ENCODE data around the gene CDH11.

Gene CDH11

DNA sequence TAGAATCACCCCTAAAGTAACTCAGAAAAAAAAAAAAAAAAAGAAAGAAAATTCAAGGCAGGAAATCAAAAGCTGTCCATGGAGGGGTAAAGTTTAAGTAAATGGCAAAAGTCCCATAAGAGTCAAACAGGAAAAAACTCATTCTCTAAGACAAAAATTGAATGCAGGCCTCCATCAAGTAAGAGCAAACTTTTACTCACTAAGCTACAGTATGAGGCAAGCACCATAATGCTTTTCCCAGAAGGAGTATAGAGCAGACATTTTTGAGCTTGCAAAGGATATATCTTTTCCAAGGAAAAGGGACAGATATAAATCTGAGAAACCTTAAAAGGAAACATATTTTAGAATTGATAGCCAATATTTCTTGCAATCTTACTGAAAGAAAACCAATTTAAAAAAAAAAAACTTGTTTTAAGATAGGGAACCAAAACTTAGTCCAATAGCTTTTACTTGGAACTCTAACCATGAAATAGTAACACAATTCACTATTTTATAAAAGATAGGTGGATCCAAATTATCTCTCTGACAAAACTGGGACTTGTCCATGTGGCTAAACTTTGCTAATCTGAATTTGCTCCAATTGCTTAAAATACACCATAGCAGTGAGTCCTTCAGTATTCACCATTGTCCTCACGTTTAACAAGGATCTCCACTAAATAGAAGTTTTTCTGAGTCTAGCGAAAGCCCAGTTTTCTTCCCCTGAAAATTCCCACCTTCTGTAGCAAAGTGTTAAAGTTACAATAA lies 99.8 kb downstream of the CDH11 start:
- no peak for DNase-seq

DNA sequence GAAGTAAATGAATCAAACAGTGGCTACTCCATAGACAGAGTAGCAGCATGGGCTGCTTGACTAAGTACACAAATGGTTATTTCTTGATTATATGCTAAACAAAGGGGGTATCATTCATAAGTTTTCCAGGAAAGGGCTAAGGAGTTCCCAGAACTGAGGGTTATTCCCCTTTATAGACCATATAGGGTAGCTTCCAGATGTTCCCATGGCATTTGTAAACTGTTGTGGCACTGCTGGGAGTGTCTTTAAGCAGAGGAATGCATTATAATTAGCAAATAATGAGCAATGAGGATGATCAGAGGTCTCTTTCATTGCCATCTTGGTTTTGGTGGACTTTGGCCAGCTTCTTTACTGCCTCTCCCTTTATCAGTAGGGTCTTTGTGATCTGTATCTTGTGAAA lies 105.1 kb downstream of the CDH11 start:
- DNase-seq: no peak

DNA sequence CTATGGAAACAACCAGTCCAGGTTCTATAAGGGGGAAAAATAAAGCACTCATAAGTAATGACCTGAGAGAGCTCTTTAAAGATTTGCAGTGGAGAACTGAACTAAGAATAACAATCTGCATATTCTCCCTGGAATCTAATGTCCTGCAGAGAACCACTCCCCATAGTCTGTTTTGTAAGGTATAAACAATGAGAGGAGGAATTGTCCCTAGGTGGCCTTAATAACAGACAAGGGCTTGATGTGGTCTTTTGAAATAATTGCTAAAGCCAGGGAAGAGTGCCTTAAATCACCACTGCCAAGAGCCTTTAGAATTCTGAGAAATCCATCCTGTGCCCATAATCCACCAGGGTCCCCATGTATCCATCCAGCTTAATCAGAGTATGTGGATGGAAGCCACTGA lies 106.3 kb downstream of the CDH11 start:
- no peak for DNase-seq

DNA sequence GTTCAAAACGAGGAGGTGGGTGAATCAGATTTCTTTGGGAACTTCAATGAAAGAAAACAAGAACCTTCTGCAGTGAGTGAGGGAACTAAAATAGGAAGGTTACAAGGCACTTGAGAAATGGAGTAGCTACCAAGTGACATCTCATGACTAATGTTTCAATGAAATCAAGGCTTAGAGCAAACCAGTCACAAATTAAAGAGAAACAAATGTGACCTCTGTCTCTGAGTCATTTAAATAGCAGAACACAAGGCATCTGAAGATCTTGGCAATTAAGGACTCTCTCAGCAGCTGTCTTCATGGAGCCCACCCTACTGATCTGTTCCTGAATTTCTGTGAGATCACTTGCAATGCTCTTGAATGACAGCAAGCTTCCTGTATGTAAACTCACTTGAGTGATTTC lies 109.5 kb downstream of the CDH11 start:
- no peak for DNase-seq

DNA sequence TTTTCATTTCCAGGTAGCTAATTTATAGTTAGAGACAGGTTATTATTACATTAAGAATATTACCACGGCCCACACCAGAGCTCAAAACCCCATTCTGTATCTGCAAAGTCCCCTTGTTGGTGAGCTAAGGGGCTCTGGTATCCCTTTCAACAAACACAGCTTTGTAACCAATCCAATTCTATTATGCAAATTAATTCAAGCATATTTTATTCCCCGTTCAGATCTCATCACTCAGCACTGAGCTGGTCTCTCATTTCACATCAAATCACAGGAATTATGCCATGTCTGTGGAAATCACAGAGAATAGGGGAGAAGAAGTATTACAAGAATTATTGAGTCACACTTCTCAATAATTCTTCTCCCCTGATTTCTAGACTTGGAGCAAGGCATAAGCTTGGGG lies 111.7 kb downstream of the CDH11 start:
- no peak for DNase-seq

DNA sequence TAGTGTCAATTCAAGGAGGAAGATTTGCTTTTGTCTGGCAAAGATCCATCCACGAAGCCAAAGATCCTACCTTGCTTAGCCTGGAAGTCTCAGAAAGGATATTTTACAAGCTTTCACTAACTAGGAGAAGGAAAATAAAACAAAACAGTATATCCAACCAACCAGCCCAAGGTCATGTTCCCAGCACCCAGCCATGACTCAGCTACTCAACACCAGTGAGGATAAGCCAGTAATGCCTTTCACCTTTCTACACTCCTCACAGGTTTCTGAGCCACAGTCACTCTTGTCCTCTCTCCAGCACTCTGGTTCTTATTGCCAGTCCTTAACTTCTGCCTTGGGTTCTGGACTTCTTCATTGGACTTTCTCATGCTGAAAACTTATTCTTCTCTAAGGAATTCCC lies 116.2 kb downstream of the CDH11 start:
- no peak for DNase-seq

DNA sequence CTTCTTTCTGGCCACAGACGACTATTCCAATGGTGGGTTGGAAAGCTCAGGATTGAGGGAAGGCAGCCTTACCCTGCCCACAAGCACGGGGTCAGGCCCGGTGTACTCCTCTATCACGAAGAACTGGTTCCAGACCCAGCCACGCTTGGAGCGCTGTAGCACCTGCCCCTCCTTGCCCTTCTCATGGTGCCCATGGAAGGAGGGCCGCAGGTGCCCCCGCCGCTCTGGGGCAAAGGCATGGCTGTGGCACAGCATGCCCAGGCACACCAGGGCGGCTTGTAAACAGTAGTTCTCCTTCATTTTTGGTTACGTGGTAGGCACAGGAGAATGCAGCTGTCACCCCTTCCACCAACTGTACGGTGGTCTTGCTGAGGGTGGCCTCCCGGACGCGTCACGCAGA lies 117.3 kb downstream of the CDH11 start:
- no peak for DNase-seq

DNA sequence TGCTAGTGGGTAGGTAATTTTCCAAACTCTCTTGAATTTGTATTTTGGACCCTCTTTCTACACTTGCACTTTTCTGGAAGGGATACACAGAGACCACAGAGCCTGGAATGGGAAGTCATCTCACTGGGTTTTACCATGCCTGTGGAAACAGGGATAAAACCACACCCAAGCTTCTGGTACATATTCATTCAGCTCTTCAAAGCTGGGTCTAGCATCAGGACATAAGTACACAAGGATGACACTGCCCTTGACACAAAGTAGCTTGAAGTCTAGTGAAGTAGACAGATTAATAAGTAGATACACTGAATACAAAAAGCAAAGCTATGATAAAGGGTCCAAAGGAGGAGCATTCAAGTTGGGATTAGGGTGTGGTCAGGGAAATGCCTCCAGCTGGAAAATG lies 118.2 kb downstream of the CDH11 start:
- DNase-seq: no peak

DNA sequence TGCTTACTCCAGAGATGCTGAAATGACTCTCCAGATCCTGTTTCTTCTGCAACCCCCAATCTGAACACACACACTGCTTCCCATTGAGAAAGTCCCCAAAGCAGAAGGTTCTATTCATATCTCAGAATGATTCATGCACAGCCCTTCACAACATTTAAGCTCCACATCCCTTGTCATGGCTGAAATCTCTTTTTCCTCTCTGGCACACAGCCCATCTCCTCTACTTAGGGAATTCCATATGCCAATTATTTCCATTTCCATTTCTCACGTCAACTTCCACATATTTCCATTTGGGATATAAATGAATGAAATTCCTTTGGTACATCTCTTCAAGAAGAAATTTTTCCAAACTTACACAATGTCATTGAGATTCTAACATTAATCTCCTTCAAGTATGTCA lies 119.6 kb downstream of the CDH11 start:
- no peak for DNase-seq

DNA sequence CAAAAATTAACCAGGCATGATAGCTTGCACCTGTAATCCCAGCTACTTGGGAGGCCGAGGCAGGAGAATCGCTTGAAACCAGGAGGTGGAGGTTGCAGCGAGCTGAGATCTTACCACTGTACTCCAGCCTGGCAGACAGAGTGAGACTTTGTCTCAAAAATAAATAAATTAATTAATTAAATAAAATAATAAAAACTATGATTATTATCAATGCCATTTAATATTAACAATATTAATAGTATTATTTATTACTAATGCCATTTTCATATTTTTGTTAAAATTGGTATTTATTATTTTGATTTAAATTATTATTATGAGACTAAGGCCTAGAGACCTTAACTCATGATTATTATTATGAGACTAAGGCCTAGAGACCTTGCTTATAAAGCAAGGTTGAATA lies 121.2 kb downstream of the CDH11 start:
- DNase-seq: no peak

DNA sequence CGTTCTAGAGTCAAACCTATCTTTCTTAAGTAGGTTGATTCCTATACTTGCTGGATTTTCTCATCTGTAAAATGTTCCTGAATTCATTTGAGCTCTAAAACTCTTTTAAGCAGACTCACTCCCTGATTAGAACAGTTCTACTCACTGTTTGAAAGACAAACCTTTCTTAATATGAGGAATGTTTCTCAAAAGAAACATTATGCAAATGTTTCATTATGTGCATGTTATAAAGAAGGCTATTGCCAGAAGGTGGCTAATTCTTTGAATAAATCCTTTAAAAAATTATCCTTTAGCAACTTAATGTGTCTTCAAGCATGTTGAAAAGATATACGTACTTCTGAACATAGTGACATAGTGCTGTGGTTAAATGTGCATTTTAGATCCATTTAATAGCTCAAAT lies 124.1 kb downstream of the CDH11 start:
- DNase-seq: no peak

DNA sequence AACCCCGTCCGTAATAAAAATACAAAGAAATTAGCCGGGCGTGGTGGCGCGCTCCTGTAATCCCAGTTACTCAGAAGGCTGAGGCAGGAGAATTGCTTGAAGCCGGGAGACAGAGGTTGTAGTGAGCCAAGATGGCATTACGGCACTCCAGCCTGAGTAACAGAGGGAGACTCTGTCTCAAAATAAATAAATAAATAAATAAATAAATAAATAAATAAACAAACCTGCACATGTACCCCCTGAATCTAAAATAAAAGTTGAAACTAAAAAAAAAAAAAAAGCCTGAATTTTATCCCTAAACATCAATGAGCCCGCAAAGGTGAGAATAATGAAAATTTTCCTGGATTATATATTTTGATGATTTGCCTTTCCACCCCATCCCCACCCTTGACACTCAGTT lies 124.7 kb downstream of the CDH11 start:
- DNase-seq: no peak

DNA sequence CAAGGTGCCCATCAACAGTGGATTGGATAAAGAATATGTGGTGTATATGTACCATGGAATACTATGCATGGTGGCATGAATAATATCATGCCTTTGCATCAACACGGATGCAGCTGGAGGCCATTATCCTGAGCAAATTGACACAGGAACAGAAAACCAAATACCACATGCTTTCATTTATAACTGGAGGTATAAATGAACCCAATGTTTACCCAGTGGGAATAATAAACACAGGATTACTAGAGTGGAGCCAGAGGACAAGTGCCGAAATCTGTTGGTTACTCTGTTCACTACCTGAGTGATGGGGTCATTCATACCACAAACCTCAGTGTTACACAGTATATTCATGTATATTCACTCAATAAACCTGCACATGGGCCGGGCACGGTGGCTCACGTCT lies 125.2 kb downstream of the CDH11 start:
- peak; percentile 6 for DNase-seq

DNA sequence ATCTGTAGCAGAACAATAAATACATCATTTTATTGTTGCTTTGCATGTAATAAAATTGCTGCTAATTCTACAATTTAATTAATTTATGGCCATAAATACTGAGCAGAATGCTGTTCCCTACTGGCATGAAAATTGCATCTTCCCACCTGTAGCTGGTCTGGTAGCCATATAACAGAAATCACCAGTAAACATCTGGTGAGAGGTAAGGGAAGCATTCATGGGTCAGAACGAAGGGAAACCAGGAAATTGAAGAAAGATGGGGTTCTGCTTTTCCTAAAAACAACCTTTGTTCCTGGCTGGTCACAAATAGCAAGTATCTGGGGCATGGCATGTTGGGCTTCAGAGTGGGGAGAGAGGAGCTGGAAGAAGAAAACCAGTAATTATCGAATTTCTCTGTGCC lies 128.4 kb downstream of the CDH11 start:
- no peak for DNase-seq

DNA sequence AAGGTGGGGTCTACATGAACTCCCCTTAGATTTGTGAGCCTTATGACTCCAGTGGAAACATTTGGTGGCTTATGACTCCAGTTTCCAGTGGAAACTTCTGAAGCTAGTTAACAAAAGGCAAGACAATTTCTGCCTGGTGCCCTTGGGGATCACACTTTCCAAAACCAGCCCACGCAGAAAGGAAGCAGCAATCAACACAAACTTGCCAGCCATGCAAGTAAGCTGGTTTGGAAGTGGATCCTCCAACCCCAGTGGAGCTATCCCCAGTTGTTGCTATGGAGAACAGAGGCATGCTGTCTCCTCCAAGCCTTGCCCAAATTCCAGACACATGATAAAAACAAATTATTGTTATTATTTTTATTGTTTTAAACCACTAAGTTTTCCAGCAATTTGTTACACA lies 130.9 kb downstream of the CDH11 start:
- DNase-seq: no peak

DNA sequence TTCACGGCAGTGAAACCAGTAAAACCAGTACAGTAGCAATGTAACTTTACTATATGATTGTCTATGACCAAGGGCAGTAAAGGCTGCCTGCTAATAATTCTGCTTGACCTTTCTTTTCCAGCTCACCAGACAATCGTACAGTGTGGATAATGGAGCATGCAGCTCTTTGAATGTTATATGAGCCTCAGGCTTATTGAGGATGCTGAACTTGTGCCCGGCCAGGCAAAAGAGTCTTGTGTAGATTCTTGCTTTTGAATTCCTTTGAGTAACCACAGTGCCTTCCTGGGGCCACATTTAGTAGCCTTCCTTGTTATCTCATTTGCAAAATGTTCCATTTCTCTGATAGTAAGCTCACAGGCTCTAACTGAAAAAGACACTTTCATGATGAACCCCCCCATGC lies 131.8 kb downstream of the CDH11 start:
- no peak for DNase-seq

DNA sequence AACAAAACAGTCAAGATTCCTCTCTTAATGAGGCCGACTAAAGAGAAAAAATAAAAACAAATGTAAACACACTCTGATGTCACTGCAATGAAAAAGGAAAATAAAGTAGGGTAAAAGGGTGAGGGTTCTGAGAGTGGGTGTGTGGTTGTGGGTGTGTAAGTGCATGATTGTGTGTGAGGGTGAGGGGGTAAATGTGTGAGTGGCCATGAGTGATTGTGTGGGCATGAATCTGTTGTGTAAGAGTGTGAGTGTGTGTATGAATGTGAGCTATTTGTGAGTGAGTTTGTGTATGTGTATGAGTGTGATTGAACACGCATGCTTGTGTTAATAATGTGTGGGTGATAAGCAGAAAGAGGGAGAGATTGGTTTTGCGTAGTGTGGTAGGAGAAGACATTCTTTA lies 132.8 kb downstream of the CDH11 start:
- DNase-seq: no peak

DNA sequence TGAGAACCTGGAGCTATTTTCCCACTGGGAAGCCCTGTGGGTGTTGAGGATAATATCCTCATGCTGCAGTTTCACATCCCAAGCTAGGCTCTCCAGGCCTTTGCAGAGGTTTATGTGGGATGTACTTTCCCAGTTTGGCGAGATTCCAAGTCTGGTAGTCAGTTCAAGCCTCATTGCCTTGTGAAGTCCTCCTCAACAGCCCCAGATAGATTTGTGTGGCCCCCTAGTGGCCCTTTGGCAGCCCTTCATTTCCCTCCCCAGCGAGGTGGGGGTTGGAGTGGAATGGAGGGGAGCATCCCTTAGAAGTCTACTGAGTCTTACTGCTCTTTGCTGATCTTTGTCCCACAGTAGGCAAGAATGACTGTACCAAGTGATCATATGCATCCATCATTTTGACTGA lies 137.9 kb downstream of the CDH11 start:
- DNase-seq: no peak

DNA sequence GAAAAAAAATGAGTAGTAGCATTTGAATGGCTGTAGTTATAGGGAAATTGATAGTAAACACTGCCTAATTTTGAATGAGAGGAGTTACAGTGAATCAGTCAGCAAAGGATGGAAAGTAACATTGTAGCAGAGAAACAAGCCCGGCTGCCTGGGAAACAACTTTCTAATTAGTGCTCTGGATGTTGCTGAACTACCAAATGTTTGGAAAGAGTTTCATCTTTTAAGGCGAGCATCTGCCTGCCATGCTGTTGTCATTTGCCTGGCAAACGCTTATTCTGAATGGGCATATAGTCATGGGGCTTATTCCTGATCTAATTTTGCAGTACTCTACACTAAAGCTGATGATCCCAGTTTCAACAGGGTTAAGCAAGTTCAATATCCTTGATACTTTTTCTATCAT lies 138.6 kb downstream of the CDH11 start:
- DNase-seq: no peak

DNA sequence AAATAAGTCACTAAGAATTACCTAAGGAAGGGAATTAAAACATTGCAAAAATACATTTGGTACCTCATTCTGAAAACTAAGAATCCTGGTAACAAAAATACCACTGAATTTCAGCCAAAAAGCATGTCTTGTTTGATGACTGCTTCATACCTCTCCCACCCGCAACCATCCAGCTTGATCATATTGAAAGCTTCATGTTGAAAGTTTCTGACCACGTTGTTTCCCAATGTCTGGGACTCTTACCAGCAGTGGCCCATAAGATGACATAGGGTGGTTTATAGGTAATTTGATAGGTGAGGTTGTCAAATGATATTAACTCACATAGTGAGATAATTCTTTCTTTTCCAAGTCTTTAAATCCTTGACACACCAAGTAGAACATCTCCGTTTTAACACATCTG lies 139.3 kb downstream of the CDH11 start:
- DNase-seq: no peak

DNA sequence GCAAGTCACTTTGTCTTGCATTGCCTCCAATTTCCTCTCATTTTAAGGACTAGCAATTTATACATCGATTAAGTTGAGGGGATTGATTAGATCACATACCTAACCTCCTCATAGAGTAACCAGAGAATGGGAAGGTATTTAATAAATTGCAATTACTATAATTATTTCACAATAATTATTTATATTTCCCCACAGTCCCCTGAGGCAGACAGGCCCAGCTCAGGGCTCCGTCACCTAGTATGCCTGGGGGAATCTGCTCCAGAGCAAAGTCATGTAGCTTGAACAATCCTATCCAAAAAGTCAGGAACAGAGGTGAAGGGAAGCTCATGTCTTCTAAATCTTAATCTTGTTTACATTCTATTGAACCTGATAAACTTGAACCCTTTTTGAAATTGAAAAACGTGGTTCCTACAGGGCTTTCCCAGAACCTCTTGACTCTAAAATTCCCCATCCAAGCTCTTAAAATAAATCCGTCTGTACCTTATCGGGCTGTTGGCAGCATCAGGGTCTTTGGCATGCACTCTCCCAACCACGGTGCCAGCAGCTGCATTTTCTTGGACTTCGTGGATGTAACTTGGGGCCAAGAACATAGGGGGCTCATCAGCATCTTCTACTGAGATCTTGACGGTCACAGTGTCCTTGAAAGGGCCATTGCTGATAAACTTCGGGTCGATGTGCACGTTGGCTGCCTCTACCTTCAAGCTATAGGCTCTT lies 140.1 kb downstream of the CDH11 start:
- DNase-seq: no peak

DNA sequence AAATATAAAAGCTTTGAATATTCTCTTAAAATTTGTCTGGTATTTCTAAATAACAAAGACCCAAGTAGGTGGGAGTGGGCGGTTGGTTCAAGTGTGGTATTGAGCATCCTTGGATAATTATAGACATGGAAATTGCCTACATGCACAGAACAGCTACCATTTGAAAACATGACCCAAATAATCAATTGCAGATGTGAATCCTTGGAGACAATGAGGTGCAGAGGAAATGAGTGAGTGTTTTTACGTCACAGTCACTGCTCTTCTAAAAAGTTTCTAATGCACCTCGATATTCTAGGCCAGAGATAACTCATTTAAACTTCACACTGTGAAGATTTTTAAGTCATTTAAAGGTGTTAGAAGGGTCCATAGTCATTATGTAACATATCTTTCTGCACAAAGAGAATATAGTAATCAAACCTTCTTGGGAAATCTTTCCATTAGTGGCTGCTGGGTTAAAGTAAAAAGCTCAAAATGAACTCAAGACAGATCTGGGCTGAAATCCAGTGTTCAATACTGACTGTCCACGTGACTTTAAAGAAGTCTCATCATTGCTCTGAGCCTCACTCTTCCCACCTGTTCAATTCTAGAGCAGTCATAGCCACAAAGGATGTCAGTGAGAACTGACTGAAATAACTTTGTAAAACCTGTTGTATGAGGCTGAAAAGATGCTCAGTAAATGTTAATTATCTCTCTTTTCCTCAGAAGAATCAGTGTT lies 144.5 kb downstream of the CDH11 start:
- no peak for DNase-seq

DNA sequence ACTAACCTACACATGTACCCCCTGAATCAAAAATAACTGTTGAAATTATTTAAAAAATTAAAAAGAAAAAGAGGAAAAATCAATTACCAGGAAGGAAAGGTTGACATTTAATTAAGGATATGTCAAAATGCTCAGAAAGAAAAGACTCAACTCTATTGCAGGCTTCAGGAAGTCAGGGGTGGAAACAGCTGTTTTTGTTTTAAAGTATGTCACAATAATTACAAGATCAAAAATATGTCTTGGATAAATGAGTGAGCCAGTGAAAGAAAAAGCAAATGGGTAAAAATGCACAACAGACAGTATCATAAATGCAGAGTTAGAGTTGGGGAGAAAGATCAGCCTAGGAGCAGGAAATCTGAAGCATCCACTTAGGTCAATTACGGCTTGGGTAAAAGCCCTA lies 146.0 kb downstream of the CDH11 start:
- no peak for DNase-seq

DNA sequence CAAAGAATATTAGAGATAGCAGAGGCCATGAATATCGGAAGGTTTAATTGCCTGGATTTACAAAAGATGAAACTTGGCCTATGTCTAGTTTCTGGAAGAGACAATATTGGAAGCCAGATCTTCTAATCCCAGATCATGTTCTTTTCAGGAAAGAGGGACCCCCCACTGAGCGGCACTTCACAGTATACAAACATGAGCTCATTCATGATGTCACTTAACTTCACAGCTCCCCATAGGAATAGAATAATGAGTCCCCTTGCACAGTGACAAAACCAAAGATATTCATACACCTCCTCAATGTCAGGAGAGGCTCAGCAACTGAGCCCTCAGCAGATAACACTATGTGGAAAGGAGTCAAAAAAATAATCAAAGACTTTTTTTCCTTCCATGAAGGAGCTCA lies 147.5 kb downstream of the CDH11 start:
- no peak for DNase-seq

All from NCI-H146 (cell line).